Activated naive CD8-positive, alpha-beta T cell (primary cell): ENCODE measurements around the gene SERPINB3.
"Not testable (repeated sequence)": the region's sequence is repeated elsewhere in the genome, so short reads cannot be mapped to it uniquely, and the experiment has no call there.

Experiments
- H3K27ac Mint-ChIP-seq: one replicate; pipeline ENCODE4 v1.8.0; 2021; ENCODE audit warnings: mixed read lengths
- H3K27me3 Mint-ChIP-seq: one replicate; pipeline ENCODE4 v1.8.0; 2021; ENCODE audit warnings: mixed read lengths
- H3K36me3 Mint-ChIP-seq: one replicate; pipeline ENCODE4 v1.8.0; 2021; ENCODE audit warnings: mixed read lengths
- H3K4me1 Mint-ChIP-seq: one replicate; pipeline ENCODE4 v1.8.0; 2021; ENCODE audit warnings: low read depth, mixed read lengths
- H3K4me3 Mint-ChIP-seq: one replicate; pipeline ENCODE4 v1.8.0; 2021; ENCODE audit warnings: mild to moderate bottlenecking, mixed read lengths
- H3K9me3 Mint-ChIP-seq: one replicate; pipeline ENCODE4 v1.8.0; 2021; ENCODE audit warnings: low read depth, mixed read lengths

The SERPINB3 gene

GRCh38 chr18:63661750-63662149 lies at the start of gene SERPINB3:
Gene SERPINB3, minus strand, starts transcription at chr18:63661893. Its CDS starts 677 bp downstream, at chr18:63661216.
- not testable (repeated sequence) for H3K9me3 Mint-ChIP-seq, H3K27me3 Mint-ChIP-seq, H3K4me3 Mint-ChIP-seq, H3K27ac Mint-ChIP-seq, H3K4me1 Mint-ChIP-seq, H3K36me3 Mint-ChIP-seq

- Mint-ChIP-seq H3K4me1 (no peaks in the 10 kb centered on the region), H3K36me3 (no peaks in the 10 kb centered on the region), H3K4me3 (no peak overlapping the region), H3K9me3 (peaks cover 7% of the 10 kb centered on the region), H3K27ac (no peak overlapping the region), H3K27me3 (no peaks in the 10 kb centered on the region)
These were observed 47.0 kb upstream of the SERPINB3 start for GRCh38 chr18:63708650-63709049.

- Mint-ChIP-seq H3K36me3 (no peaks in the 10 kb centered on the region), H3K4me3 (no peak overlapping the region), H3K27me3 (no peaks in the 10 kb centered on the region), H3K4me1 (no peaks in the 10 kb centered on the region), H3K9me3 (no peaks in the 10 kb centered on the region), H3K27ac (no peak overlapping the region)
These were observed 46.1 kb upstream of the SERPINB3 start for GRCh38 chr18:63707816-63708215.

- no peaks in the 10 kb centered on the region for H3K4me1 Mint-ChIP-seq
- no peak overlapping the region for H3K27ac Mint-ChIP-seq
- H3K9me3 Mint-ChIP-seq, result no peaks in the 10 kb centered on the region
- H3K27me3 Mint-ChIP-seq, result no peaks in the 10 kb centered on the region
- H3K4me3 Mint-ChIP-seq, result no peak overlapping the region
- no peaks in the 10 kb centered on the region for H3K36me3 Mint-ChIP-seq
These were observed 43.7 kb upstream of the SERPINB3 start for GRCh38 chr18:63705401-63705800.

- no peaks in the 10 kb centered on the region for H3K36me3 Mint-ChIP-seq
- peaks cover 7% of the 10 kb centered on the region for H3K27me3 Mint-ChIP-seq
- H3K4me1 Mint-ChIP-seq, result no peaks in the 10 kb centered on the region
- no peak within 1 kb of the TSS for H3K4me3 Mint-ChIP-seq
- no peak within 1 kb of the TSS for H3K27ac Mint-ChIP-seq
- H3K9me3 Mint-ChIP-seq, result no peaks in the 10 kb centered on the region
These were observed 41.0 kb upstream of the SERPINB3 start, which contains the start of gene SERPINB11 for GRCh38 chr18:63702660-63703059. Gene SERPINB11, plus strand, starts transcription at chr18:63702960. Its CDS starts 7,234 bp downstream, at chr18:63710194.

GRCh38 chr18:63701952-63702351 lies 40.3 kb upstream of the SERPINB3 start:
- Mint-ChIP-seq H3K27ac (no peak overlapping the region), H3K9me3 (no peaks in the 10 kb centered on the region), H3K27me3 (peaks cover 7% of the 10 kb centered on the region), H3K36me3 (no peaks in the 10 kb centered on the region), H3K4me1 (no peaks in the 10 kb centered on the region), H3K4me3 (no peak overlapping the region)

GRCh38 chr18:63700501-63700900 lies 38.8 kb upstream of the SERPINB3 start:
- Mint-ChIP-seq H3K27me3 (peaks cover 7% of the 10 kb centered on the region), H3K4me3 (no peak overlapping the region), H3K4me1 (no peaks in the 10 kb centered on the region), H3K9me3 (no peaks in the 10 kb centered on the region), H3K36me3 (no peaks in the 10 kb centered on the region), H3K27ac (no peak overlapping the region)

- Mint-ChIP-seq H3K36me3 (no peaks in the 10 kb centered on the region), H3K27ac (no peak overlapping the region), H3K9me3 (peaks cover 5% of the 10 kb centered on the region), H3K4me1 (no peaks in the 10 kb centered on the region), H3K4me3 (no peak overlapping the region), H3K27me3 (peaks cover 7% of the 10 kb centered on the region)
These were observed 35.5 kb upstream of the SERPINB3 start for GRCh38 chr18:63697097-63697660.

- no peak overlapping the region for H3K4me3 Mint-ChIP-seq
- peaks cover 8% of the 10 kb centered on the region for H3K27me3 Mint-ChIP-seq
- H3K36me3 Mint-ChIP-seq, result no peaks in the 10 kb centered on the region
- H3K4me1 Mint-ChIP-seq, result no peaks in the 10 kb centered on the region
- peaks cover 13% of the 10 kb centered on the region for H3K9me3 Mint-ChIP-seq
- no peak overlapping the region for H3K27ac Mint-ChIP-seq
These were observed 27.4 kb upstream of the SERPINB3 start for GRCh38 chr18:63689064-63689463.

- H3K4me3 Mint-ChIP-seq, result no peak overlapping the region
- no peaks in the 10 kb centered on the region for H3K36me3 Mint-ChIP-seq
- no peak overlapping the region for H3K27ac Mint-ChIP-seq
- H3K27me3 Mint-ChIP-seq, result peaks cover 12% of the 10 kb centered on the region
- H3K4me1 Mint-ChIP-seq, result no peaks in the 10 kb centered on the region
- peaks cover 8% of the 10 kb centered on the region for H3K9me3 Mint-ChIP-seq
These were observed 25.2 kb upstream of the SERPINB3 start for GRCh38 chr18:63686871-63687270.

GRCh38 chr18:63684718-63685117 lies 23.0 kb upstream of the SERPINB3 start:
- peaks cover 4% of the 10 kb centered on the region for H3K9me3 Mint-ChIP-seq
- H3K27me3 Mint-ChIP-seq, result peaks cover 14% of the 10 kb centered on the region
- H3K27ac Mint-ChIP-seq, result no peak overlapping the region
- H3K36me3 Mint-ChIP-seq, result no peaks in the 10 kb centered on the region
- H3K4me3 Mint-ChIP-seq, result no peak overlapping the region
- H3K4me1 Mint-ChIP-seq, result no peaks in the 10 kb centered on the region

GRCh38 chr18:63683890-63684289 lies 22.2 kb upstream of the SERPINB3 start:
- H3K27ac Mint-ChIP-seq, result no peak overlapping the region
- H3K4me3 Mint-ChIP-seq, result no peak overlapping the region

GRCh38 chr18:63683152-63683551 lies 21.5 kb upstream of the SERPINB3 start:
- peaks cover 15% of the 10 kb centered on the region for H3K27me3 Mint-ChIP-seq
- no peaks in the 10 kb centered on the region for H3K9me3 Mint-ChIP-seq
- H3K4me1 Mint-ChIP-seq, result no peaks in the 10 kb centered on the region
- H3K4me3 Mint-ChIP-seq, result no peak overlapping the region
- no peak overlapping the region for H3K27ac Mint-ChIP-seq
- H3K36me3 Mint-ChIP-seq, result no peaks in the 10 kb centered on the region

More at GRCh38 chr18:63683890-63684289, 22.2 kb upstream of the SERPINB3 start:
- no peaks in the 10 kb centered on the region for H3K9me3 Mint-ChIP-seq
- no peaks in the 10 kb centered on the region for H3K36me3 Mint-ChIP-seq
- H3K27me3 Mint-ChIP-seq, result peaks cover 14% of the 10 kb centered on the region
- H3K4me1 Mint-ChIP-seq, result no peaks in the 10 kb centered on the region

GRCh38 chr18:63681449-63682340 lies 20.0 kb upstream of the SERPINB3 start:
- Mint-ChIP-seq H3K27me3 (peaks cover 19% of the 10 kb centered on the region), H3K4me1 (no peaks in the 10 kb centered on the region), H3K36me3 (no peaks in the 10 kb centered on the region), H3K27ac (no peak overlapping the region), H3K9me3 (no peaks in the 10 kb centered on the region), H3K4me3 (no peak overlapping the region)

- Mint-ChIP-seq H3K36me3 (no peaks in the 10 kb centered on the region), H3K4me1 (no peaks in the 10 kb centered on the region), H3K27me3 (peaks cover 15% of the 10 kb centered on the region), H3K27ac (no peak overlapping the region), H3K9me3 (no peaks in the 10 kb centered on the region), H3K4me3 (no peak overlapping the region)
These were observed 18.3 kb upstream of the SERPINB3 start for GRCh38 chr18:63679820-63680606.
